HuH-7 (cell line): ENCODE measurements around the gene OR1L8.
"Not testable (repeated sequence)": the region's sequence is repeated elsewhere in the genome, so short reads cannot be mapped to it uniquely, and the experiment has no call there.

Experiments used
- DNase-seq: peaks from one replicate; pipeline ENCODE4 v3.0.0; 2011; ENCODE audit warnings: low spot score

The OR1L8 gene, protein sequence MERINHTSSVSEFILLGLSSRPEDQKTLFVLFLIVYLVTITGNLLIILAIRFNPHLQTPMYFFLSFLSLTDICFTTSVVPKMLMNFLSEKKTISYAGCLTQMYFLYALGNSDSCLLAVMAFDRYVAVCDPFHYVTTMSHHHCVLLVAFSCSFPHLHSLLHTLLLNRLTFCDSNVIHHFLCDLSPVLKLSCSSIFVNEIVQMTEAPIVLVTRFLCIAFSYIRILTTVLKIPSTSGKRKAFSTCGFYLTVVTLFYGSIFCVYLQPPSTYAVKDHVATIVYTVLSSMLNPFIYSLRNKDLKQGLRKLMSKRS

DNA sequence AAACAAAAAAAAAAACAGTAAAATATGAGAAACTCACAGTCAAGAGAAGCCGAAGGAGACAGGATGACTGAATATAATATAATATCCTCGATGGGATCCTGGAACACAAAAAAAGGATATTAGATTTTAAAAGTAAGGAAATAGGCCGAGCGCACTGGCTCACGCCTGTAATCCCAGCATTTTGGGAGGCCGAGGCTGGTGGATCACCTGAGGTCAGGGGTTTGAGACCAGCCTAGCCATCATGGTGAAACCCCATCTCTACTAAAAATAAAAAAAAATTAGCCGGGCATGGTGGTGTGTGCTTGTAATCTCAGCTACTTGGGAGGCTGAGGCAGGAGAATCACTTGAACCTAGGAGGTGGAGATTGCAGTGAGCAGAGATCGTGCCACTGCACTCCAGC lies at the start of gene OR1L8:
OR1L8 (minus strand) TSS at position 101 of the 400 bp plus-strand sequence. CDS start 14,907 bp downstream, outside the sequence.
- not testable (repeated sequence) for DNase-seq

DNA sequence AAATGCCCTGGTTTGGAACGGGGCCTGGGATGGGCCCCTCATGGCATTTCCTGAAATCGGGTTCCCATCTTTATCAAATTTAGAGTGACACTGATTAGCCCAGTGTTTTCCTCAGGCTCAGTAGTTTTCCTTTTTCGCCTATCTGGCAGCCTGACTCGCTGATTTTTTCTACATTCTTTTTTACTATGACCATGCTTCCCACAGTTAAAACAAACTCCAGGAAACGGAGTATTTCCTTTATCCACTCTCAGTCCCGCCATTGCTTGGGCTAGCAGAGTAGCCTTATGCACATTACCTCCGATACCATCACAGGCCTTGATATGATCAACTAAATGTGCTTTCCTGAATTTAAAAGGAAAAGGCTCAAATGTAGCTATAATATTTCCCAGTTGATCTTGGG lies 36.8 kb upstream of the OR1L8 start:
- DNase-seq: no peak

DNA sequence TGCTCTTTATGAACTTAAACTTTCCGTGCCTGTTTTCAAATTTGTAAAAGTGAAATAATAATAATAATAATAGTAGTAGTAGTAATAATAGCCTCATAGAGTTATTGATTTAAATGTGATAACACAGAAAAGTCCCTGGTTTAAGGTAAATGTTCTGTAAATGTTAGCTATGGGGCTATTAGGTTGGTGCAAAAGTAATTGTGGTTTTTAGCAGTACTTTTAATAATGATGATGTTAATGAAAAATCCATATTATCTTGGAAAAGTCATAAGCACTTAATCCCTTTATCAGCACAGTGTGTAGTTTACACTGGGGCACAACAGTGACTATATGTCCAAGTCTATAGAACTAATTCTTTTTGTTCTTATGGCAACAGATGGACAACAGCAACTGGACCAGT lies 31.2 kb upstream of the OR1L8 start, which contains the start of gene OR1Q1:
OR1Q1 (plus strand) TSS at position 377 of the 400 bp plus-strand sequence; CDS start at position 377, 0 bp downstream.
- no peak for DNase-seq

DNA sequence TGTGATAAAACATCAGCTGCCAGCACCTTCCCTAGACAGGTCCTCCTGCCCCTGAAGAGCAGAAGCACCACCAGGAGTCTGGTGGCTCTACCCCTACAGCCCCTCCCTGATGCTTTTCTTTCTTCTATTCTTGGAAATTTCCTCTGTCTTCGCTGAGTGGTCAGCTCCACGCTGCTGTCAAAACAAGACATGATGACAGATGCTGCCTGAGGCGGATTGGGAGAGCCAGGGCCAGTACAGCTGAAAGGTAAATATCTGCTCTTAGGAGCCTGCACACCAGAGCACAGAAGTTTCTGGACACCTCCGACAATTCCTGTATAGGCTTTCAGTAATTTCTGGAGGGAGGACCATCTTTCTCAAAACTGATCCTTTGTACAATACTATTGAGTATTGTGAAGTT lies 26.6 kb upstream of the OR1L8 start:
- DNase-seq: no peak

DNA sequence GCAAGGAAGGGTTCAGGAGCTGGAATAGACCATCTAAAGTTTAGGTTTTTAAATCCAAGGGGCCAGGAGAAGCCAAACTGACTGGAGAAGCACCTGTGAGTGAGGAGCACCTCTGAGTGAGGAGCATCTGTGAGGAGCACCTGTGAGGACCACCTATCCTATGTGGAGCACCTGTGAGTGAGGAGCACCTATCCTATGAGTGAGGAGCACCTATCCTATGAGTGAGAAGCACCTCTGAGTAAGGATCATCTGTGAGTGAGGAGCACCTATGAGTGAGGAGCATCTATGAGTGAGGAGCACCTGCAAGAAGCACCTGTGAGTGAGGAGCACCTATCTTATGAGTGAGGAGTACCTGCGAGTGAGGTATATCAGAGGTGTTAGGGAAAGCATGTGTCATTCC lies 23.4 kb upstream of the OR1L8 start:
- DNase-seq: no peak

DNA sequence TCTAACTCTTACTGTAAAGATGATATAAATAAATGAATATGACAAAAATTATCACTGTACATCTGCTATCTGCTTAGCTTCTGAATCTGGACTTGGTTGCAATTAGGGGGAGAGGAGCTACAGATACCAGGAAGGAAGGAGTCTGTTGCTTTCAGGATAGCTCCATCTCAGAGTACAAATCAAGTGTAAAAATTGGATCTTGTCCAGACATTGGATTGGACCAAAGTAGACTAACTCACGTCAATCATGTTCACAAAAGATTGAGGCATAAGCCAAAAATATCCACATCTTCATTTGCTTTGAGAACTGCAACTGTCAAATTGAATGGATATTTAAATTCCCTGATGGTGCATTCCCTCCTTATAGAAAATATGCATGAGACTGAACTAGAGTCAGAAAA lies 22.5 kb upstream of the OR1L8 start:
- DNase-seq: no peak

DNA sequence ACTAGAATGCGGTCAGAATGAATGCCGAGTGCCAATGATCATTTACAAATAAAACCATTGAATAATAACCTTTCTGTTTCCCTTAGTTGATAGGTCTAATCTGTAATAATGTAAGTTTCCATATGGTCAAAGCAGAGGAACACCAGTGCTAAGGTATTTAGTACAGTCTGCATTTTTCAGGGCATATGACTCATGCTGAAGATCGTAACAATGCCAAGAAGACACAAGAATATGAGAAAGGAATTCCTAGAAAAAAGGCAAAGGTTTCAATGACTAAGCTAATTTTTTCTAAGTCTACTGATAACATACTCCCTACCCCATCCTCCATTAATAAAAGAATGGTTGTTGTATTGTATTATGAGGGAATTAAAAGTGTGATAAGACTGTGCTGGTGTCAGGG lies 2.8 kb downstream of the OR1L8 start:
- DNase-seq: no peak

DNA sequence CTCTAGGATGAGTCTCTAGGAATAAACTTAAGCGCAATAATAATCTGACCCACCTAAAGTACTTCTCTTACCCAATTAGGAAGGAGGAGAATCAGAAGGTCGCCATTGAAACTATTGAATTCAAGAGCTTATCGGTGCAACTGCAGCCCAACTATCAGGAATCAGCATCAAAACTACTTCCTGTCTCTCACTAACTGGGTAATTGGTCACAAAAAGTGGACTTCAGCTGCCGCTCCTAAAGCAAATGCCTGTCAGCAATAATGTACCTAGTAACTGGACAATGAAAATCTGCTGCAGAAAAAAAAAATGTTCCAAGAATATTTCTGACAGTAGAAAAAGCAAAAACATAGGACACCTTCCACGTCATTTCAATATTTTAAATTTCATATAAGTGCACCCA lies 3.3 kb downstream of the OR1L8 start:
- DNase-seq: no peak

DNA sequence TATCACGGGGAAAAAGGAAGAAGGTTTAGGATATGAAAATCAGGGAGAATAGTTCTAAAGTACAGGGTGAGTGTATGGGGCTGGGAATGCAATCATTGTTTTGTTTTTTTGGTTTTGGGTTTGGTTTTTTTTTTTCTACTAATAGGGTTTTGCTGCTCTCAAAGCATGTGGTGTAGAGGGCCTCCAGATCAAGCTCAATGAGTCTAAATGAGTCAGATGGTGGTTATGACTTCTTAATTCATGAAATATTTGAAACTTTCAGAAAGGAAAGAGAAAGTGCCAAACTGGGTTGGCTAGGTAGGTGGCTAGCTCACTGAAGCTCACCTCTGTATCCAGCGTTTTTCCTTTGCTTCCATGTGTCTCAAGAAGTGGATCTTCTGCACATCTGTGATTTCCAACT lies 10.7 kb downstream of the OR1L8 start:
- DNase-seq: no peak

DNA sequence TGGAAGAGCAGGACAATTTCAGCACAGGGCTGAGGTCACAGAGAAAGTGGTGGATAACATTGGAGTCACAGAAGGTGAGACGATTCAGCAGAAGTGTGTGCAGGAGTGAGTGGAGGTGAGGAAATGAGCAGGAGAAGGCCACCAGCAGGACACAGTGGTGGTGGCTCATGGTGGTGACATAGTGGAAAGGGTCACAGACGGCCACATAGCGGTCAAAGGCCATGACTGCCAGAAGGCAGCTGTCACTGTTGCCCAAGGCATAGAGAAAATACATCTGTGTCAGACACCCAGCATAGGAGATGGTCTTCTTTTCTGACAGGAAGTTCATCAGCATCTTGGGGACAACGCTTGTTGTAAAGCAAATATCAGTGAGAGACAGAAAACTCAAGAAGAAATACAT lies 15.3 kb downstream of the OR1L8 start:
- no peak for DNase-seq

DNA sequence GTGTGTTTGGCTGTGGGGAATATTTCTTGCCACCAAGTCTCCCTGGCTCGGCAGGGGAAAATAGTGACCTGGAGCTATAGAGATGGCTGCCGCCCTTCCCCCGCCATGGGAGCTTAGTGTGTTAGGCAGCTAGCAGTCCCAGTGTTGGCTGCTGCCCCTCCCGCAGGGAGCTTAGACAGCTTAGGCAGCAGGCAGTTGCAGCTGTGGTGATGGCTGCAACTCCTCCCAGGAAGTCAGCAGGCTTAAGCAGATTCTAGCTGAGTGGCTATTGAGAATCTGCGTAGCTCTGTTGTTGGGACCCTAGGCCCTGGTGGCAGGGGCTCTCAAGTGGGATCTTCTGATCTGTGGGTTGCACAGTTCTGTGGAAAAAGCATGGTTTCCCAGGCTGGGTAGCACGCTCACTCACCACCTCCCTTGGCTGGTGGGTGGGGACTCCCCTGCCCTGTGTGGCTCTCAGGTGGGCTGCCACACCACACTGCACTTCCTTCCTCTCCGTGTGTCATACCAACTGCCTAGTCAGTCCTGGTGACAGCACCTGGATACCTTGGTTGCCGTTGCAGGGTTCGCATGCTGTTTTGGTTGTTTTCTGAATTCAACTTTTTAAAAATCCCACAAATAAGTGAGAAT lies 20.9 kb downstream of the OR1L8 start:
- no peak for DNase-seq

DNA sequence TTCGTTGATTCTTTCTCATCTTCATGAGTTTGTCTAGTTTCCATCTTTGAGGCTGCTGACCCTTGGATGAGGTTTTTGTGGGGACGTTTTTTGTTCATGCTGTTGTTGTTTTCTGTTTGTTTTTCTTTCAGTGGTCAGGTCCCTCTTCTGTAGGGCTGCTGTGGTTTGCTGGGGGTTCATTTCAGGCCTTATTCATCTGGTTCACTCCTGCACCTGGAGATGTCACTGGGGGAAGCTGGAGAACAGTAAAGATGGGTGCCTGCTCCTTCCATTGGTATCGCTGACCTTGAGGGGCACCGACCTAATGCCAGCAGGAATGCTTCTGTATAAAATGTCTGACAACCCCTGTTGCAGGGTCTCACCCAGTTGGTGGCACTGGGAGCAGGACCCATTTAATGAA lies 21.7 kb downstream of the OR1L8 start:
- DNase-seq: no peak

DNA sequence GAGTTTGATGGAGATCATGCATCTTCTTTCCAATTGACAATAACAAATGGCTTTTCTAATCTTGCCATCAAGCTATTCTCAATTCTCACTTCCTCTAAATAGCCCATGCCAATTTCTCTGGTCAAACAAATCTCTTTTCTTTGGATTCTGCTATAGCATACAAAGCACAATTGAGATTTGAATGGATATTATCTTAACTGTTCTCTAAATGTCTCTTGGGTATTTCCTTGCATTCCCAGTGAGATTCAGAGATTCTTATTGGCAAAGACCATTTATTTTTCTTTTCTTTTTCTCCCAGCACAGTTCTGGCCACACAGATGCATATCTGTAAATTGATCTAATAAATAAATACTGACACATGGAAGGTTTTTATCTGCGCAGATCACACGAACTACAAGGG lies 30.4 kb downstream of the OR1L8 start, which contains the start of gene OR1N2:
OR1N2 (plus strand) TSS at position 301 of the 400 bp plus-strand sequence. CDS start 100 bp downstream, outside the sequence.
- no peak for DNase-seq

DNA sequence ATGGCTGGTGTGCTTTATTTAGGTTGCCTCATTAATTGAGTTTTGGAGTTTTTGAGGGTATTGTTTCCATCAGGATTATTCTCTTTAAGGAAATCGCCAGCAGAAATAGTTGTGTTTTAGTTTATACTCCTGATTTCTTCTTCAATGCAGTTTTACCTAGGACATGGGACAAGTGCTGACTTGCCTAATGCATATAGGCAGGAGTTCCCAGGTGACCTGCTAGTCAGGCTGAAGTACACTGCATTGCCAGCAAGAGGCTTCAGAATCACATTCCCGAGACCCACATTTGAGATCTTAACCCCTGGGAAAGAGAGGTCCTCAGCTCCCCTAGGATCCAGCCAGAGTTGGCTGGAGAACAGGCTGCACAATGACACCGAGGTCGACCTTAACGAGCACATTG lies 31.8 kb downstream of the OR1L8 start:
- DNase-seq: no peak

DNA sequence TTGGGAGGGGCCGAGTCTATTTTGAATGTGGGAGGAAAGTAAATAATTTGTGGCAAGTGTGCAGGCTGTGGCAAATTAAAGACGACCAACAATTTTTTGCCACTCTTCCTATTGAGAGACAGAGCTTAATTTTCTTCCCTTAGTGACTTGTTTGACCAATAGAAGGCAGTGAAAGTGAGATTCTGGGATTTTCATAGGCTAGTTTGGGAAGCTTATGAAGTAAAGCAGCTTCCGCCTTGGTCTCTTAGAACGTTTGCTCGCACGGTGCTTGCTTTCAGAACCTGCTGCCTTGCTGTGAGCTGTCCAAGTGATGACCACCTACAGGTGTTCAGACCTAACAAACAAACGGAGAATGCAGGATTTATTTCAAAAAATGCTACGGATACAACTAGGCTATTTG lies 37.0 kb downstream of the OR1L8 start:
- no peak for DNase-seq

DNA sequence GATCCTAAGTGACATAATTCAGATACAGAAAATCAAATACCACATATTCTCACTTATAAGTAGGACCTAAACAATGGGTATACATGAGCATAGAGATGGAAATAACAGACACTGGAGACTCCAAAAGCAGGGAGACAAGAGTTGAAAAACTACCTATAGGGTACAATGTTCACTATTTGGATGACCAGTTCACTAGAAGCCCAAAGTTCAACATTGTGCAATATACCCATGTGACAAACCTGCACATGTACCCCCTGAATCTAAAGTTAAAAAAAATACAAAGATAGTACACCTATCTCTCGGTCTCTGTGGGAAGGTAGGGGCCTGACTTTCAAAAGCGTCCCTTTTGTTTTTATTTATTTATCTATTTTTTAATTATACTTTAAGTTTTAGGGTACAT lies 44.4 kb downstream of the OR1L8 start:
- no peak for DNase-seq

DNA sequence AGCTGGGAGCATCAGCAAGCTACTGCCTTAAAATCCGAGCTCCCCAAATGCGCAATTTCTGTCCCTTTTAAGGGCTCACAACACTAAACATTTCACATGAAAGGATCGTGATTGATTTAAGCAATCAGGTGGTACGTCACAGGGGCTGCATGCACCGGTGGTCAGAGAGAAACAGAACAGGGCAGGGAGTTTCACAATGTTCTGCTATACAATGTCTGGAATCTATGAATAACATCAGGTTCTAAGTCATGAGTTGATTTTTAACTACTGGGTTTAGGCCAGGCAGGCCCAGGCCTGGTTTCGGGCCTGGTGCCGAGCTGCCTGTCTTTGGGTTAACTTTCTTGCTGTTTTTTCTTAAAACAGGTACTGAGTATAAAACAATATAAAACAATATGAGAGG lies 46.1 kb downstream of the OR1L8 start:
- DNase-seq: not testable (repeated sequence)

DNA sequence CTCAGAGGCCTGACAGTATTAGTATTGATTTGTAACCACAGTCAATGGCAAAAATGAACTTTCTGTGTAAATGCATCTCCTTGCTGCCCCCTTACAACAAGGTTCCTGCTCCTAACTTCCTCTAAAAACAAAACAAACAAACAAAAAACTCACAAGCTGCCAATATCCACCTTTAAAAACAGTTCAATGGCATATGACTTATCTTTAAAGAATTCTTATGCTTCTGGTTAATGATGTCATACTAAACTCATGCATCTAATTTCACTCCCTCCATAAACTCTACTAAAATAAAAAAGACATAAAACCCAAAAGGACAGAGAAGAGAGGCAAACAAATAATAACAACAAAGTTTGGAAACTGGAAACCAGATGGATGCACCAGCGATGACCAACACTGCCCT lies 47.0 kb downstream of the OR1L8 start:
- no peak for DNase-seq

DNA sequence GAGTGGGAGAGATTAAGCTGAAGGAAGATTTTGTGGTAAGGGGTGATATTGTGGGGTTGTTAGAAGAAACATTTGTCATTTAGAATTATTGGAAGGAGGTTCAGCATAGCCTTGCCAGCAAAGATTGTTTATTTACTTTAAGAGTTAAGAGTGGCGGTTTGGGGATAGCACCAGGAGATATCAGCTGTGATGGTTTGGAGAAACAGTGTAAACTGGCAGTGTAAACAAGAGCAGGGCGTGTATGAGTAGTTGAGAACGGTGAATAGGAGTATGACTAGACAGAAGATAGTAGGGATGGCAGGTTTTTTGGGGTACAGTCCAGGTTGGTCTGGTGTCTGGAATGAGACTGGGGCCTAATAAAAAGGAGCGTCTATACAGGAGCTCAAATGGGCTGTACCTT lies 52.0 kb downstream of the OR1L8 start:
- DNase-seq: not testable (repeated sequence)

DNA sequence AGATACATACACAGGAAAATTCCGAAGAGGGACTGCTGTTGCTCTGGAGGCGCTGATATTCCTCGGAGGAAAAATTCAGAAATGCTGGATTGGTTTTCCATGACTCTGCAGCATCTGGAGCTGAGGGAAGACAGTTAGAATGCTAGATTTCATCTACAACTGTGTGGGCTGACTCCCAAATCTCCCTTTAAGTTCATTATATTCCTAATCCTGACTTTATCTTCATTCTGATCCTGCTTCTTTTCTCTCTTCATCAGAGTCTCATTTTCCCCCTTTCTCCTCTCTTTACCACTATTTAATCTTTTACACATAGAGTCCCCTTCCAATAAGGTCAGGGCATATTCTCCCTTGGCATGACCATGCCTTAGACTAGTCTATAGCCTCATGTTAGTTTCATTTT lies 56.0 kb downstream of the OR1L8 start, which contains the start of gene OR1N1:
OR1N1 (minus strand) TSS at position 101 of the 400 bp plus-strand sequence; CDS start at position 101, 0 bp downstream.
- DNase-seq: no peak

DNA sequence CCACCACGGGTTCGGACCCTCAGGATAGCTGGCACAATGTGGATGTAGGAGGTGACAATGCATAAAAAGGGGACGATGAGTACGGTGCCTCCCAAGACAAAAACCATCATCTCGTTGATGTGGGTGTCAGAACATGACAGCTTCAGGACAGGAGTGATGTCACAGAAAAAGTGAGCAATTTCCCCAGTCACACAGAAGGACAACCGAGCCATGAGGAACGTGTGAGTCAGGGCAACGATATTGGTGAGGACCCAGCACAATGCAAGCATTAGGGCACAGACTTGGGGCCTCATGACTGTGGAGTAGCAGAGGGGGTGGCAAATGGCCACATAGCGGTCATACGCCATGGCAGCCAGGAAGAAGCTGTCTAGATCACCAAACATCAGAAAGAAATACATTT lies 56.6 kb downstream of the OR1L8 start:
- no peak for DNase-seq

DNA sequence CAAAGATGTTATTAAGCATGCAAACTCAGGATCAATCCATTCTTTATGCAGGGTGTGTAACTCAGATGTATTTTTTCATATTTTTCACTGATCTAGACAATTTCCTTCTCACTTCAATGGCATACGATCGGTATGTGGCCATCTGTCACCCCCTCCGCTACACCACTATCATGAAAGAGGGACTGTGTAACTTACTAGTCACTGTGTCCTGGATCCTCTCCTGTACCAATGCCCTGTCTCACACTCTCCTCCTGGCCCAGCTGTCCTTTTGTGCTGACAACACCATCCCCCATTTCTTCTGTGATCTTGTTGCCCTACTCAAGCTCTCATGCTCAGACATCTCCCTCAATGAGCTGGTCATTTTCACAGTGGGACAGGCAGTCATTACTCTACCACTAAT lies 63.8 kb downstream of the OR1L8 start:
- DNase-seq: no peak

DNA sequence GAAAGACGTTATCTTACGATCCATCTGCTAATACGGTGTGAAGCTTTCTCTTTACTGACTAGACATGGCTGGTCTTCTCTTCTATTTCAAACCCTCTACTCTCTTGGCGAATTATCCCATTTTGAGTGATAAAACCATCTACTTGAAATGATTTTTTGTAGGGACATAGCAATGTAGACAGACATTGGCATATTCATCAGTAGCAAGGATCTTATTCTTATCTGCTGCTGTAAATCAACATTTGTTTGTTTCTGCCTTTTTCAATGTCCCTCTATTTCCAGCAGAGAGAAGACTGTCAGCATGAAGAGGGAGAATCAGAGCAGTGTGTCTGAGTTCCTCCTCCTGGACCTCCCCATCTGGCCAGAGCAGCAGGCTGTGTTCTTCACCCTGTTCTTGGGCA lies 64.3 kb downstream of the OR1L8 start, which contains the start of gene OR1J4:
OR1J4 (plus strand) TSS at position 301 of the 400 bp plus-strand sequence; CDS start at position 301, 0 bp downstream.
- no peak for DNase-seq
